Measurements from ENCODE around the gene NPPA. TPM values are rescaled to one million over a fixed set of nuclear protein-coding genes. Genes with fewer than 3 reads are reported as not detected.

The NPPA gene
- total RNA-seq, 1 donor from 2014 or later: not detected

DNA sequence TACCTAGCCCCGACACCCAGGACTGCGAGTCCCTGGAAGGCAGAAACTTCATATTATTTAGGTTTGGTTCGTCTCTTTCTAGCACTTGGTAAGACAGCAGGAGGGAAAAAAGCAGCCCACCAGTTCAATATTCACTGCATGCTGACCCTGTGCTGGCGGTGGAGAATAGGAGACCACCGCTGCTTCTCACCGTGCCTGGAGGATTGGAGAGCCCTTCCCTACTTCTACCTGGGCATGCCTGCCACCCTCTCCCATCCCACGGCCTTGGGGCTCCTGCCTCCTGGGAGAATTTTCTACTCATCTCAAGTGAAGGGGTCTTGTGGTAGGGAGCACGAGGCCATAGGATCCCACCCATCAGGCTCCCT is 47.2 kb downstream of the NPPA start:
- no peaks in the 10 kb centered on the region for H3K9me3 Mint-ChIP-seq
- H3K27ac Mint-ChIP-seq (ENCODE audit: unreplicated experiment): no peak overlapping the region
- no peak overlapping the region for H3K4me3 Mint-ChIP-seq
- TF ChIP-seq, protein P1, sequence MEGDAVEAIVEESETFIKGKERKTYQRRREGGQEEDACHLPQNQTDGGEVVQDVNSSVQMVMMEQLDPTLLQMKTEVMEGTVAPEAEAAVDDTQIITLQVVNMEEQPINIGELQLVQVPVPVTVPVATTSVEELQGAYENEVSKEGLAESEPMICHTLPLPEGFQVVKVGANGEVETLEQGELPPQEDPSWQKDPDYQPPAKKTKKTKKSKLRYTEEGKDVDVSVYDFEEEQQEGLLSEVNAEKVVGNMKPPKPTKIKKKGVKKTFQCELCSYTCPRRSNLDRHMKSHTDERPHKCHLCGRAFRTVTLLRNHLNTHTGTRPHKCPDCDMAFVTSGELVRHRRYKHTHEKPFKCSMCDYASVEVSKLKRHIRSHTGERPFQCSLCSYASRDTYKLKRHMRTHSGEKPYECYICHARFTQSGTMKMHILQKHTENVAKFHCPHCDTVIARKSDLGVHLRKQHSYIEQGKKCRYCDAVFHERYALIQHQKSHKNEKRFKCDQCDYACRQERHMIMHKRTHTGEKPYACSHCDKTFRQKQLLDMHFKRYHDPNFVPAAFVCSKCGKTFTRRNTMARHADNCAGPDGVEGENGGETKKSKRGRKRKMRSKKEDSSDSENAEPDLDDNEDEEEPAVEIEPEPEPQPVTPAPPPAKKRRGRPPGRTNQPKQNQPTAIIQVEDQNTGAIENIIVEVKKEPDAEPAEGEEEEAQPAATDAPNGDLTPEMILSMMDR (conservative IDR thresholded peaks at IDR 0.05): no peak
- H3K27me3 Mint-ChIP-seq (ENCODE audit: low read depth): no peaks in the 10 kb centered on the region
- DNase-seq (ENCODE audit: low read depth, low spot score): no peak
- H3K4me1 Mint-ChIP-seq: peaks cover 32% of the 10 kb centered on the region
- no peaks in the 10 kb centered on the region for H3K36me3 Mint-ChIP-seq (ENCODE audit: low read depth)

DNA sequence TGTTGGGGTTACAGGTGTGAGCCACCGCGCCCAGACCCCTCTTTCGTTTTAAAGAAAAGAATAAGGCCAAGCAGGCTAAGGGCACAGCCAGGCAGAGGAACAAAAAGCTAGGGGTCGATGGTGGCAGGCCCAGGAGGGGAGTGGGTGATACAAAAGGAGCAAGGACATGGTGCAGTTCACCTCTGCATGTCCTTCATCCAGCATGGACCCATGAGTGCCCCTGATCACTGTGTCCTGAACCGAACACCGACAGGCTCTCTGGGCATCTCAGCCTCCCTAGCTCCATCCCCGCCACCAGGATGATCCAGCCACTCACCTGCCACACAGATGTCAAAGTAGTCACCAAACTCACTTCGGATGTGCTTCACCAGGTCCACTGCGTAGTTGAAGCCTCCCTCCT is 47.7 kb downstream of the NPPA start:
- H3K27ac Mint-ChIP-seq (ENCODE audit: unreplicated experiment): no peak overlapping the region
- no peak for DNase-seq (ENCODE audit: low read depth, low spot score)
- H3K4me1 Mint-ChIP-seq: peaks cover 30% of the 10 kb centered on the region
- H3K4me3 Mint-ChIP-seq: no peak overlapping the region
- TF ChIP-seq, protein P1 (conservative IDR thresholded peaks at IDR 0.05): no peak
- H3K36me3 Mint-ChIP-seq (ENCODE audit: low read depth): no peaks in the 10 kb centered on the region
- no peaks in the 10 kb centered on the region for H3K9me3 Mint-ChIP-seq
- H3K27me3 Mint-ChIP-seq (ENCODE audit: low read depth): no peaks in the 10 kb centered on the region

DNA sequence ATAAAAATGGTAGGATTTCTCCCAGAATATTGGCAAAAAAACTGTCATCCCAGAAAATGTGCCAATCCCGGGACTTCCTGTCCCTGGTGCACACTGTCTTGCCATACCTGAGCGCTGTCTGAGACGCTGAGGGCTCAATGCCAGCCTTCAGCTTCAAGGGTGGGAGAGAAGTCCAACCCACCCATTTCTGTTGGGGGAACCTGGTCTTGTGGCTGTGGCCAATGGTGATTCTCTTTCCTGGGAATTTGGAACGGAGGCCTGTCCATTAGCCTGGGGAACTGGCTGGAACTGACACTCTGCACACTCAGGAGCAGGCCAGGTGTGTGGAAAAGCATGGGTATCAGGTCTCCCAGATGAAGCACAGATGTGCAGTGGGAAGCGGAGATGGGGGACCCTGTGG is 48.5 kb downstream of the NPPA start:
- TF ChIP-seq, protein P1 (conservative IDR thresholded peaks at IDR 0.05): no peak
- Mint-ChIP-seq H3K27me3 (ENCODE audit: low read depth) (no peaks in the 10 kb centered on the region), H3K4me1 (peaks cover 23% of the 10 kb centered on the region), H3K9me3 (no peaks in the 10 kb centered on the region), H3K27ac (ENCODE audit: unreplicated experiment) (no peak overlapping the region), H3K4me3 (no peak overlapping the region), H3K36me3 (ENCODE audit: low read depth) (no peaks in the 10 kb centered on the region)
- no peak for DNase-seq (ENCODE audit: low read depth, low spot score)

DNA sequence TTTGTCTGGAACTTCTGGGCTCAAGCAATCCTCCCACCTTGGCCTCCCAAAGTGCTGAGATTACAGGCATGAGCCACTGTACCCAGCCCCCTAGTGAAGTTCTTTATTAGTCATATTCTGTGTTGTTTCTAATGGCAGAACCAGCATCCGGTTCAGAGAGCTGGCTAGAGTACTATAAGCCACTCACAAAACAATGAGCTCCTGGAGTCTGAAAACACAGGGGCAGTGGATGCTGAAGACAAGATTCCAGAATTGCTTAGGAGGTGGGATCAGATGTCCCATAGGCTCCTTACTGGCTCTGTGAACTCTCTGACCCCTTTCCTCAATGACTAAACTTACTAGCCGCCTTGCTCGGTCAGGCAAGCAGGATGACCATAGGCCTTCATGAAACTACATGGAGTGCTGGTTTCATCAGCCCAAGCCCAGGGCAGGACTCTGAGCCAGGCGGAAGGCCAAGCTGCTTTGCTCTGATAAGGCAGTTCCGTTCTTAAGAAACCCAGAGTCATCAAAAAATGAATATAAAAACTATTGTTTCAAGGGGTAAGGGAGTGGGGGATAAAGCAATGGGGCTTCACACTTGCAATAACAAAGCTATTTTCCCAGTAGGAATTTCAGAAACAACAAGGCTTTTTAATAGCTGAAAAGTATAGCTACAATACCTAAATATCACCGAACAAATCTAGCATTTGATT is 49.9 kb downstream of the NPPA start:
- Mint-ChIP-seq H3K27me3 (ENCODE audit: low read depth) (no peaks in the 10 kb centered on the region), H3K36me3 (ENCODE audit: low read depth) (no peaks in the 10 kb centered on the region), H3K9me3 (no peaks in the 10 kb centered on the region), H3K4me1 (peaks cover 10% of the 10 kb centered on the region), H3K4me3 (peak overlapping the region; percentile 27), H3K27ac (ENCODE audit: unreplicated experiment) (no peak overlapping the region)
- no peak for DNase-seq (ENCODE audit: low read depth, low spot score)
- TF ChIP-seq, protein P1 (conservative IDR thresholded peaks at IDR 0.05): no peak

DNA sequence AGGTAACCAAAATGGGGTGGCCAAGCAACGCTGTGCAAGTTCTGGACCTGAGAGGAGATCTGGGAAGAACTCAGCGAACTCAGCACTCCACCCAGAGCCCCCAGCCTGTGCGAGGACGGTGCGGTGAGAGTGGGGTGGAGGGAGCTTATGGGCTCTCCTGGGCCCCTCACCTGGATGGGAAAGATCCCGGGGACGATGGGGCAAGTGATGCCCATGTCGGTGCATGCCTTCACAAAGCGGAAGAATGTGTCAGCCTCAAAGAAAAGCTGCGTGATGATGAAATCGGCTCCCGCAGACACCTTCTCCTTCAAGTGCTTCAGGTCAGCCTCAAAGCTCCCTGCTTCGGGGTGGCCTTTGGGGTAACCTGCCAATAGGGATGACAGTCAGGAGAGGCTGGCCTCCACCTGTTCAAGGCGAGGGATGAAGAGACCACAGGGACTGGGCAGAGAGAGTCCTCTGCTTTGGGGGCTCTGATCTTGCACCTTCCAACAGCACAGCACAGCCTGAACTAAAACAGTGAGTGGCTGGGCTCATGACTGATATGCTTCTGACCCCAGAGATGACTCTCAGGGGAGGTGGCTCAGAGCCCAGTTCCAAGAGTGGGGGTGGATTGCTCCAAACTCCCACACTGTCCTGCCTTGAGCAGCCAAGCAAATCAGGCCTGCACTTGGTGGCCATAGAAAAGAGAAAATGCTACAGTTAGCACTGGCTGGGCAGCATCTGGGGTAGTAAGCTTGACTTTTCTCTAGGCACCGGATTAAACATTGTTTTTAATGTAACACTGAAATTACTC is 51.4 kb downstream of the NPPA start:
- H3K36me3 Mint-ChIP-seq (ENCODE audit: low read depth): no peaks in the 10 kb centered on the region
- H3K4me1 Mint-ChIP-seq: no peaks in the 10 kb centered on the region
- H3K27me3 Mint-ChIP-seq (ENCODE audit: low read depth): no peaks in the 10 kb centered on the region
- DNase-seq (ENCODE audit: low read depth, low spot score): no peak
- no peaks in the 10 kb centered on the region for H3K9me3 Mint-ChIP-seq
- TF ChIP-seq, protein P1 (conservative IDR thresholded peaks at IDR 0.05): no peak
- no peak overlapping the region for H3K27ac Mint-ChIP-seq (ENCODE audit: unreplicated experiment)
- no peak overlapping the region for H3K4me3 Mint-ChIP-seq

Other genes with a start within 250 kb of the NPPA start
- gene FBXO2, start 193.4 kb downstream of the NPPA start, total RNA-seq: 0.30 and 0.61 TPM in 2 replicates
- gene FBXO44, start 192.9 kb downstream of the NPPA start, total RNA-seq: 9.7 and 10.7 TPM in 2 replicates
- 1.2 and 1.5 TPM in 2 replicates for gene FBXO6, start 183.6 kb downstream of the NPPA start, total RNA-seq
- gene MAD2L2, start 166.6 kb downstream of the NPPA start, total RNA-seq: 106 and 111 TPM in 2 replicates
- 9.7 TPM in 2 replicates for gene DRAXIN, start 156.1 kb downstream of the NPPA start, total RNA-seq
- 36.0 and 36.9 TPM in 2 replicates for gene AGTRAP, start 111.6 kb downstream of the NPPA start, total RNA-seq
- not detected in 2 replicates for gene C1orf167, start 85.6 kb downstream of the NPPA start, total RNA-seq
- gene MTHFR, start 41.8 kb downstream of the NPPA start, total RNA-seq: 28.7 and 29.6 TPM in 2 replicates
- gene CLCN6, start 41.6 kb downstream of the NPPA start, total RNA-seq: 56.2 and 56.3 TPM in 2 replicates
- not detected in 2 replicates for gene NPPB, start 11.2 kb upstream of the NPPA start, total RNA-seq
- 35.0 and 39.4 TPM in 2 replicates for gene KIAA2013, start 78.6 kb upstream of the NPPA start, total RNA-seq
- 58.7 and 62.6 TPM in 2 replicates for gene PLOD1, start 86.9 kb upstream of the NPPA start, total RNA-seq
- 78.9 and 80.1 TPM in 2 replicates for gene MFN2, start 132.7 kb upstream of the NPPA start, total RNA-seq
- gene MIIP, start 171.7 kb upstream of the NPPA start, total RNA-seq: 50.1 and 50.4 TPM in 2 replicates
- not detected in 2 replicates for gene TNFRSF8, start 215.5 kb upstream of the NPPA start, total RNA-seq